Esophagus squamous epithelium (tissue), 5 donors: ENCODE measurements around the gene LYPD5. TPM values are rescaled to one million over a fixed set of nuclear protein-coding genes. Genes with fewer than 3 reads are reported as not detected.
"Not testable (repeated sequence)": the region's sequence is repeated elsewhere in the genome, so short reads cannot be mapped to it uniquely, and the experiment has no call there.

Experiments
- DNase-seq: peaks from one replicate; lab custom pipeline; 2025; lab: John Stamatoyannopoulos, UW
- H3K27ac ChIP-seq, 4 donors: fragments of 200-600 bp; sonication (generic); one replicate each; pipeline ENCODE4 v1.5.1; 2016 to 2019; ENCODE audit warnings: mild to moderate bottlenecking in 1 of 4
- H3K27me3 ChIP-seq, 4 donors: fragments of 200-600 bp; sonication (generic); 1 replicate in 3 of 4; 2 replicates in 1 of 4; pipeline versions ENCODE4 v1.5.1 to v1.6.0; 2017 to 2021; ENCODE audit warnings: antibody characterized with exemption in 1 of 4
- H3K36me3 ChIP-seq, 3 donors: fragments of 200-600 bp; sonication (generic); one replicate each; pipeline ENCODE4 v1.5.1; 2016 to 2019
- H3K4me1 ChIP-seq, 3 donors: fragments of 200-600 bp; sonication (generic); one replicate each; pipeline ENCODE4 v1.5.1; 2017 to 2019
- H3K4me3 ChIP-seq, 4 donors: fragments of 200-600 bp; sonication (generic); 1 replicate in 3 of 4; 2 replicates in 1 of 4; pipeline ENCODE4 v1.5.1; 2016 to 2019; ENCODE audit warnings: mild to moderate bottlenecking in 2 of 4, moderate library complexity in 1 of 4
- H3K9me3 ChIP-seq, 3 donors: fragments of 200-600 bp; sonication (generic); one replicate each; pipeline ENCODE4 v1.5.1; 2016 to 2019
- CTCF ChIP-seq, 6 experiments: fragments of 450-650 bp in 4 of 6; fragments of 200-600 bp in 2 of 6; sonication (generic) in 2 of 6; IDR thresholded peaks; one replicate each; pipeline ENCODE4 v1.5.1; 2016 to 2019; ENCODE audit warnings: antibody characterized with exemption in 6 of 6, mild to moderate bottlenecking in 4 of 6, moderate library complexity in 4 of 6
- POLR2A ChIP-seq, 4 donors: fragments of 450-650 bp; IDR thresholded peaks; one replicate each; pipeline ENCODE4 v1.6.1; 2017; ENCODE audit warnings: antibody characterized with exemption in 4 of 4, mild to moderate bottlenecking in 4 of 4, moderate library complexity in 3 of 4
- WGBS, 2 donors: methylation state at CpG; one replicate each; pipeline ENCODE4 v1.1.5; 2018; 5-methylcytosine and 5-hydroxymethylcytosine counted together
- intact Hi-C: fragments of 100-400 bp; cut with DNase I; formaldehyde crosslinking; loops from one replicate; pipeline ENCODE4 v1.15.0; 2022
- total RNA-seq, 4 donors: library from RNA; depleted of rRNA; stranded (reverse); fragments of >200 nt; gene quantifications; one replicate each; pipeline ENCODE4 v1.1.0, GENCODE V29; 2016
- donor health status: DM: yes; HTN: yes; CAD: no.

The LYPD5 gene
- total RNA-seq, 4 donors from 2014 or later, result 9.9 to 32.0 (median 22.4) TPM

- H3K36me3 ChIP-seq, result no peaks in the 10 kb centered on the region
- H3K4me3 ChIP-seq, result no peak overlapping the region
- TF ChIP-seq POLR2A (IDR thresholded peaks at IDR 0.05) (no peak), CTCF (IDR thresholded peaks at IDR 0.05) (no peak)
- peak overlapping the region in 1 of 4 donors; percentile 89 for H3K27ac ChIP-seq
- DNase-seq, result no peak
- WGBS, 2 donors, result 35 to 54% methylated on average over 4 to 7 of the region's 7 CpGs
- no peaks in the 10 kb centered on the region for H3K27me3 ChIP-seq
- intact Hi-C loops, result no loop called here
- no peaks in the 10 kb centered on the region for H3K9me3 ChIP-seq
- peaks cover 17 to 43% (median 29%) of the 10 kb centered on the region in 3 donors for H3K4me1 ChIP-seq
These were observed 34.9 kb downstream of the LYPD5 start for GRCh38 chr19:43767316-43767715.

- H3K27ac ChIP-seq, result peak overlapping the region; percentile 11 to 89 (median 77)
- no peak for DNase-seq
- WGBS, 2 donors, result 65 to 83% methylated on average over 2 to 3 of the region's 4 CpGs
- no peak for TF ChIP-seq POLR2A (IDR thresholded peaks at IDR 0.05)
- TF ChIP-seq CTCF (IDR thresholded peaks at IDR 0.05), result no peak
- intact Hi-C loops, result no loop called here
- H3K36me3 ChIP-seq, result no peaks in the 10 kb centered on the region
- no peak overlapping the region for H3K4me3 ChIP-seq
- H3K9me3 ChIP-seq, result no peaks in the 10 kb centered on the region
- H3K4me1 ChIP-seq, result peaks cover 17 to 43% (median 29%) of the 10 kb centered on the region in 3 donors
- H3K27me3 ChIP-seq, result no peaks in the 10 kb centered on the region
These were observed 35.5 kb downstream of the LYPD5 start for GRCh38 chr19:43766755-43767043.

- Histone ChIP-seq H3K27ac (peak overlapping the region; percentile 64 to 89 (median 77)), H3K9me3 (no peaks in the 10 kb centered on the region), H3K27me3 (no peaks in the 10 kb centered on the region), H3K4me1 (peaks cover 17 to 45% (median 29%) of the 10 kb centered on the region in 3 donors), H3K36me3 (no peaks in the 10 kb centered on the region), H3K4me3 (no peak overlapping the region)
- WGBS, 2 donors, result 6 to 7% methylated on average over 10 to 12 of the region's 16 CpGs
- DNase-seq, result no peak
- no peak for TF ChIP-seq CTCF (IDR thresholded peaks at IDR 0.05)
- peak in 1 of 4 donors; percentile 42 for TF ChIP-seq POLR2A (IDR thresholded peaks at IDR 0.05)
- intact Hi-C loops, result no loop called here
These were observed 37.0 kb downstream of the LYPD5 start for GRCh38 chr19:43765109-43765876.

- 42 to 46% methylated on average over 4 to 6 of the region's 8 CpGs for whole genome bisulfite sequencing, 2 donors
- H3K27me3 ChIP-seq, H3K9me3 ChIP-seq, H3K36me3 ChIP-seq, DNase-seq, H3K4me3 ChIP-seq, intact Hi-C loops: not testable (repeated sequence)
- Histone ChIP-seq H3K4me1 (peaks cover 17 to 51% (median 29%) of the 10 kb centered on the region in 3 donors), H3K27ac (peak overlapping the region; percentile 64 to 89 (median 77))
These were observed 37.6 kb downstream of the LYPD5 start for GRCh38 chr19:43764684-43765083.

- 32 to 35% methylated on average over 3 of the region's 3 CpGs for WGBS, 2 donors
These were observed 38.7 kb downstream of the LYPD5 start for GRCh38 chr19:43763473-43763939.

More at GRCh38 chr19:43763473-43763939, 38.7 kb downstream of the LYPD5 start:
- intact Hi-C loops, result no loop called here
- no peaks in the 10 kb centered on the region for H3K27me3 ChIP-seq
- H3K36me3 ChIP-seq, result no peaks in the 10 kb centered on the region
- H3K4me3 ChIP-seq, result no peak overlapping the region
- H3K4me1 ChIP-seq, result peaks cover 17 to 63% (median 32%) of the 10 kb centered on the region in 3 donors
- H3K27ac ChIP-seq, result peak overlapping the region; percentile 7 to 66 (median 28)
- TF ChIP-seq CTCF (IDR thresholded peaks at IDR 0.05), result no peak
- TF ChIP-seq POLR2A (IDR thresholded peaks at IDR 0.05), result no peak
- no peaks in the 10 kb centered on the region for H3K9me3 ChIP-seq
- no peak for DNase-seq
